ENCODE data around the gene TMA7.

TMA7 gene

DNA sequence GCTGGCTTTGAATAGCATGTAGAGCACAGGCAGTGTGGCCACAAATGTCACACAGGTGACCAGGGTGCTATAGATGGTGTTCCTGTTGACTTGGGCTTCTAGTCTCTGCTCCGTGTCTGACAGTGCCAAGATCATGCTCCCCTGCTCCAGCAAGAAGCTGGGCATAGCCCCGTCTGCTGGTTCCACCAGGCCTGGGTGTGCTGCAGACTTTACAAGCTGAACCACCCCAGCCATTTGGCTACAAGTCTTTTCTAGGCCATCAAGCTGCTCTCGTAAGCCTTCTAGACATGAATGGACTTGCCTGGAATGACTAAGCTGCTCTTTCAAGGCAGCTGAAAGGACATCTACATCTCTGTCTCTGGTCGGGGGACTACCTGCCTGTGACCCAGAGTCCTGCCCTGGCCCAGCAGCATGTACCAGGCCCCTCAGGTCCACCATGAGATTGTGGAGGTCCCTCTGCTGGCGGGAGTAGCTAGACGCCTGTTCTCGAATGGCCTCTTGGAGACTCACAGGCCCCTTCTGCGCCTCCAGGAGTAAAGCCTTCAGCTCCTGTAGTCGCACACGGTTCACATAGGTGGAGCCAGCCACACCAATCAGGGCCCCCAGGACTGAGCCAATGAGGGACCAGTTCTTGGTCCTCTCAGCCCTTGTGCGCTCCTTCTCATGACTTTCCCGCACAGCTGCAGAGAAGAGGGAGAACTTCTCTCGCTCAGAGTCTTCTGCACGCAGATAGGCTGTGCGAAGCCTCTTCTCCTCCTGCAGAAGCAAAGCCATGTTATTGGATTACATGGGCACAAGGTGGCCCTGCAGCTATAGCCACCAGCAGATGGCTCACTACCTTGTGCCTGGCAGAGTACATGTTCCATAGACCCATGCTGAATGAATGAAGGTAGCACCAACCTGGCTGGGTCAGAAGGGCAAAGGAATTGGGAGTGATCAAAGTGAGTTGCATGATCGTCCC lies 7.4 kb upstream of the TMA7 start:
- in situ Hi-C loops (cut with MboI; ENCODE audit: low pct_unique_long_range_greater_than_20kb, low sequenced_read_pairs): no loop called here

DNA sequence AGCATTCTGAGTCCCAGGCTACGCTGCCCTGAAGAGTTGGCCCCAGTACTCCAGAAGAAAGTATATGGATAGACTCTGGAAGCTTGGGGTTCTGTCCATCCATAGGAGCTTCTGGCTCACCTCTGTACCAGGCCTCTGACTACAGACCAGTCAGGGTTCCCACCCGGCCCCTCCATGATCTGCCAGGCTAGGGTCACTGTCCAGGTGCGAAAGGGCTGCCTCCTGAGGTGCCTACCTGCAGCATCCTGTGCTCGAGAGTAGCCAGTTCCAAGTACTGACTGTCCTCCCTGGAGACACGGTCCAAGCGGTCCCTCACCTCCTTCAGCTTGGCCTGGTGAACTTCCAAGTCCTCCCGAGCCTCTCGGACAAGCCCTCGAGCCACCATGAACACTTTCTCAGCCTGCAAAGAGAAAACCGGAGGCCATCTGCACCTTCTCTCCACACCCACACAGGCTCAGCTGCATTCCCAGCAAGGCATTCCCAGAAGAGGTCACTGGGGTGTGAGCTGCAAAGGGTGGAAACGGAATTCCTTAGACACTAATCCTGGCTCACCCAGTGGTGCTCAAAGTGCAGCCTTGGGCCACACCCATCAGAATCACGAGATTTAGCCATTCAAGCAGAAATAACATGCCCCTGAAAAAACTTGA lies 6.5 kb upstream of the TMA7 start:
- DNase-seq: no peak

More for the DNA sequence above, 7.4 kb upstream of the TMA7 start:
- DNase-seq: peak; percentile 20

DNA sequence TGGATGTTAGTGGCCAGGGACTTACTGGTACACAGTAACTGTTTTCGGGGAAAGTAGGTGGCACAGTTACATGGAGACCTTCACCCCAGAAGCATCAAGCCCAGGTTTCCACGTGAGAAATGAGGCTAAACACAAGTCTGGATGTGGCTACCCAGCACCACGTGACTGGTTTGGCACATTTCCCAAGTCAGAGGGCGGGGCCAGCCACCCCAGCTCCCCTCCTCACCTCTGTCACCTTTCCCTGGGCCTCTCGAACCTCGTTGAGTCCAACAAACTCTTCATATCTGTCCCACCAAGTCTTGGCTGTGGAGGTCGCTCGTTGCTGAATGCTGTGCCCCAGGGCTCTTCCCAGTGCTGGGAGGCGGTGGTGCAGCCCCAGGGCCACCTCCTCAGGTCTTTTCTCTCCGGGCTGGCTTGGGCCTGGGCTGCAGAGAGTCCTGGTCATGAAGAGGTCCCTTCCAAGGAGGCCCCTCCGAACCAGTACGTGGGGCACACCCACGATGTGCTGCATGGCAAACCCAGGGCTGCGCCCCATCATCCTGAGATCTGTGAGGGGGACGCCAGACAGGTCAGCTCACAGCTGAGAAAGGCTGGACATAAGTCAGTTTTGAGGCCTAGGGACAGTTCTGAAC lies 5.3 kb upstream of the TMA7 start:
- in situ Hi-C loops (cut with MboI; ENCODE audit: low pct_unique_long_range_greater_than_20kb, low sequenced_read_pairs): no loop called here
- DNase-seq: no peak

More for the DNA sequence above, 6.5 kb upstream of the TMA7 start:
- in situ Hi-C loops (cut with MboI; ENCODE audit: low pct_unique_long_range_greater_than_20kb, low sequenced_read_pairs): no loop called here

DNA sequence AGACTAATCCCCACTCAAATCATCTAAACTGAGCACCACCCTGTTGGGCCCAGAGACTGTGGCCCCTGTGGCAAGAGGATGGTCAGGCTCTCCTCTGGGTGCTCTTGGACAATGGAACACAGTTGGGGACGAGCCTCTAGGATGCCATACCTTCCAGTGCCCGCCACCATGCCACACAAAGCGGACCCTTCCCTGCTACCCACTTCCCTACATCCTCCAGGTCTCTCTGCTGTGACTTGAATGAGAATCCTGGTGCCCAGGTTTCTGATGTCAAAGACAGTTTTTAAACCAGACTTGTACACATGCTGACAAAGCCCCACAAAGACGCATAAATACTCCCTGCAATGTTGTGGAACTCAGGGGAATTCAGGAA lies 4.8 kb upstream of the TMA7 start:
- in situ Hi-C loops (cut with MboI; ENCODE audit: low pct_unique_long_range_greater_than_20kb, low sequenced_read_pairs): no loop called here
- DNase-seq: no peak

DNA sequence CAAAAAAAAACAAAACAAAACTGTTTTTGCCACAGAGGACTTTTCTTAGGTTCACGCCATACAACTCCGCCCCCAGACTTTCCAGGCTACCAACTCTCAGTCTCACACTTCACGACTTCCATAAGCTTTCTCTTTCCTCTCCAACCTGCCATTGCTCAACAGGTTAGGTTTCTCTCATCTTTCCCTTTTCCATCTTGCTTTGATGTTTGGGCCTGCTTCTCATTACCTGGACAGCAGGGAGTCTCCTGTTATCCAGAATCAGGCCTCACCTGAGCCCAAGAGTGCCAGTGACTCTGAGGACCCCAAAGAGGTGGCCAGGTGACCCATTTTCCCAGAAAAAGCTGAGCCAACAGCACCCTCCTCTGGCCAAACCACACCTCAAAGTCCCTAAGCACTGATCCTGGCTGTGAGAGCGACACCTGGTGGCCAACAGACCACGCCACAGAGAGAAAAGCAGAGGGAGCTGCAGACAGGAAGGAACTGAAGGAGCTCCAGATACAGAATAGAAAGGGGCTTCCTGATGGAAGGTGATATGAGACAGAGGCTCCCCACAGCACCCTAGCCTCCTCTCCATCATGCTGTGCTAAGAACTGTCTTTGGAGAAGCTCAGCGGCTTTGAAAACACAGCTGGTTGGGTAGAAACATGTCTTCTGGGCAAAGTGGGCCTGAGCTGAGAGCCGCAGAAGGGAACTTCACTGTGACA lies 4.1 kb upstream of the TMA7 start:
- DNase-seq: peak; percentile 92
- in situ Hi-C loops (cut with MboI; ENCODE audit: low pct_unique_long_range_greater_than_20kb, low sequenced_read_pairs): no loop called here

DNA sequence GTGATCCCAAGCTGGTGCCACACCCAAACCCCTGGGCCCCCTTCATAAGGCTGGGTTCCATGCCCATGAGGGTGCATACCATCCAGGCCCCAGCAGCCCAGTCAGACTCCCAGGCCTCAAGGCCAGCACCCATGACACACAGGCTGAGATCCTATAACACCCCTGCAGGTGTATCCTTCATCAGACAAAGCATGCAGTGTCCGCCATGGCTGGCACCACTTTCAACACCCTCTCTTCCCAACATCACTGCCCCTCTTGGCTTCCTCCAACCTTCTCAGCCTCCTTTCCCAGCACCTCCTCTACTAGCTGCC lies 3.6 kb upstream of the TMA7 start:
- in situ Hi-C loops (cut with MboI; ENCODE audit: low pct_unique_long_range_greater_than_20kb, low sequenced_read_pairs): no loop called here
- no peak for DNase-seq

DNA sequence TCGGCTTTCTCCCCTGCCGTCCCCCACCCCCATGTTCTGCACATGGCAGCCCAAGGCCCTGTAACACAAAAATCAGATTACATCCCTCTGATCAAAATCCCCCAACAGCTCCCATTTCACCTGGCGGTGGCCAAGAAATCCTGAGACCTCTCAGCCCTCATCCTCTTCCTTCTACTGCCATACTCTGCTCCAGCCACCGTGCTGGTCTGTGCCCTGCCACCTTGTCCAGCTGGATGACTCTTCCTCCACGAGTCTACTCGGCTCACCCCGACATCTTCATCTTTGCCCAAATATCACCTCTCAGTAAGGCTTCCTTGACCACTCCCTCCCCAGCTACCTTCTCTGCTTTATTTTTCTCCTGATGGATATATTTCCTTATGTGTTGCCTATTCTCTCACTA lies 3.2 kb upstream of the TMA7 start:
- in situ Hi-C loops (cut with MboI; ENCODE audit: low pct_unique_long_range_greater_than_20kb, low sequenced_read_pairs): no loop called here
- DNase-seq: no peak

DNA sequence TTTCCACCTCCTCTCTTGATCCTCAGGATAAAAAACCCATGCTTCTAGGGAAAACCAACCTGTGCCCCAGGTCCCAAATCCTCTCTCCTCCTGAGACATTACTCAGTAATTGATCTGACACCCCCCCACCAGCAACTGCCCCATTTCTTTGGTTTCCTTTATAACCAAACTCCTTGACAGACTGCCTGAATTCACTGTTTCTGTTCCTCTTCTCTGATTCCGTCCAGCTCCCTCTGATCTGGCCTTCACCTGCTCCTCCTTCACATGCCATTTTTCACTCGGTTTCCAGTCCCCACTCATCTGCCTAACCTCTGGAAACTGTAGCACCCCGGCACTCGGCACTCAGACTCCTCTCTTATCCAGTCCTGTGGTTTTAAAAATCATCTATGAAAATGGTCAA lies 2.2 kb upstream of the TMA7 start:
- DNase-seq: no peak
- in situ Hi-C loops (cut with MboI; ENCODE audit: low pct_unique_long_range_greater_than_20kb, low sequenced_read_pairs): no loop called here

DNA sequence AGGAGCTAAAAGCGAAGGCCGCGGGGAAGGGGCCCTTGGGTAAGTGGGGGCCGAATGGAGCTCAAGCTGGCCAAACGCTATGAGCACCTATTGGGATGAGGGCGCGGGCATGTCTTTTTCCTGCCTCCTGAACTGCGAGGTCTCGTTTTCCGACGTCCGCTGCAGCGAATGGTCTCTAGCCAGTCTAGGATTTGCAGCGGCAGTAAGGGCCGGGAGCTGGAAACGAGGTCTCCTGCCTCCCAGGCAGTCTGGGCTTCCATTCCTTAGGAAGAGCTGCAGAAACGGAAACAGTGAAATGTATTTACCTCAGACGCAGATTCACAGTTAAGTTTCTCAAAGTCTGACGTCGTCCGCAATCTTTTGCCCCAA lies 517 bp downstream of the TMA7 start:
- DNase-seq: peak; percentile 31
- in situ Hi-C loops (cut with MboI; ENCODE audit: low pct_unique_long_range_greater_than_20kb, low sequenced_read_pairs): no loop called here

DNA sequence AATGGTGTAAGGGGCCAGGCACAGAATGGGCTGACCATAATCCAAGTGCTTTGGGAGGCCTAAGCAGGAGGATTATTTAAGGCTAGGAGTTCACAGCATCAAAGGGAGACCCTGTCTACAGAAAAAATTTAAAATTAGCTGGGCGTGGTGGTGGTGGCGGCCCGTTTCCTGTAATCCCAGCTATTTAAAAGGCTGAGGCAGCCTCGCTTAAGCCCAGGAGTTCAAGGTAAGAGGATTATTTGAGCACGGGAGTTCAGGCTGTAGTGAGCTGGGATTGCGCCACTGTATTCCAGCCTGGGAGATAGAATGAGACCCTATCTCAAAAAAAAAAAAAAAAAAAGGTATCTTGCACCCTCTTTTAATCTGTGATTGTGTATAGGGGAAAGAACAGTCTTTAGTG lies 1.9 kb downstream of the TMA7 start:
- no peak for DNase-seq
- in situ Hi-C loops (cut with MboI; ENCODE audit: low pct_unique_long_range_greater_than_20kb, low sequenced_read_pairs): no loop called here

DNA sequence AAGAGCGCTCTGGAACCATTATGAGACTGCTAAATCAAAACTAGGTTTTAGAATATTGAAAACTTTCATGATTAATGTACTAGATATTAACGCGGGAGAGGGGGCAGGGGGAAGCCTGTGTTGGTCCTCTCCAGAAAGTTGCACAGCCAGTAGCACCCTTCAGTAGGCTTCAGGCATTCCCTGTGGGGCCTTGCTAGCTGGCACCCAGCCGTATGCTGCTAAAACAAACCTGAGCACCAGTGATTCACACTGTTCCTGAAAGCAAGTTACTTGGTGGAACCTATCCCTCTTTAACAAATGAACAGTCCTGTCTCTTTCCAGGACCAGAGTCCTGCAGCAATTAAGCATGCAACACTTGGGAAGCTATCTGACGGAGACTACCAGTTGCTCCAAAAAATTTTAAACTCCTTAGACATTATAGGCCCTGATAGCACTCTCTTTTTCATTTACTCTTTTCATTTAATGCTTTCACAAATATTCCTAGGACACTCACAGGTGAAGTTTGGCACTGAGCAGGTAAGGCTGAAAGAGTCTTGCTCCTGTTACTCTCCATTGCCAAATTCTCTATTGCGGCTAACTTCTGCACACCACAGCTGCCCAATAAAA lies 5.3 kb downstream of the TMA7 start:
- in situ Hi-C loops (cut with MboI; ENCODE audit: low pct_unique_long_range_greater_than_20kb, low sequenced_read_pairs): no loop called here
- DNase-seq: no peak

DNA sequence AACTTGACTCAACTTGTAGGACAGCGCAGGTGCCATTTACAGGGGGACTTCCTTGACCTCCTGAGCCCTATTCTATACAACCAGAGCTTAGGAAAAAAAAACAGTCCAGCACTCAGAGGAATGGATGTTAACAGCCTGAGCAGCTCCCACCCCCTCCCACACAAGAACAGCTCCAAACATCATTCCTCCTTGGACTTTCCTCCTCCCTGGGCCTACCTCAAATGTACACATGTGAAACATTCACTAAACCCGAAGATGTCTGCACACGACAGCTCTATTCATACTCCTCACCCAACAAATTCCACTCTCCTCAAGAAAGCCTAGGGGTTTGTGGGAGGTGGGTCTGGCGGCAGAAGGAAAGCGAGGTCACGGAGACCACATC lies 6.0 kb downstream of the TMA7 start:
- in situ Hi-C loops (cut with MboI; ENCODE audit: low pct_unique_long_range_greater_than_20kb, low sequenced_read_pairs): no loop called here
- DNase-seq: no peak

DNA sequence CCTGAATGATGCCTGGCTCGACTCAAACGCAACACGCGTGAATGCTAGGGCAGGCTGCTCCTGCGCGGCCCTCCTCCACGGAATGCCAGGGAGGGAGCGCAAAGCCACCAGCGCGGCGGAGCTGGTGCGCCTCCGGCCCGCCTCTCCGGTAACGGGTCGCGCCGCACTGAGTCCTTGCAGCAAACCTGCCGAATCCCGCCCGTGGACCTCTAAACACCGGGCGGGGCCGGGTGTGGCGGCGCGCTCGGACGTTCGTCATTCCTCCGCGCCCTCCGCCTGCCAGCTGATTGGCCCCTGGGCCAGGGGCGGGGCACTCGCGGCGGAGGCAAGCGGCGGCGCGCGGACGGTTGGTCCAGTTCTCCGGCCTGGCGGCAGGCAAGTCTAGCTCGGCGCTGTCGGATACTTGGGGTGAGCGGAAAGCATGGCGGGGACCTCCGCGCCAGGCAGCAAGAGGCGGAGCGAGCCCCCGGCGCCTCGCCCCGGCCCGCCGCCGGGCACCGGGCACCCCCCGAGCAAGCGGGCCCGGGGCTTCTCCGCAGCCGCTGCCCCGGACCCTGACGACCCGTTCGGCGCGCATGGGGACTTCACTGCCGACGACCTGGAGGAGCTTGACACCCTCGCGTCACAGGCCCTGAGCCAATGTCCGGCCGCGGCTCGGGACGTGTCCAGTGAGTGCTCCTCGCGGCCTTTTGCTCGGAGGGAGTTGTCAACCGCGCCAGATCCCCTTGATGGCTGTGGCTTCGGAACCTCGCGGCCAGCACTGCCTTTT lies 6.6 kb downstream of the TMA7 start, which contains the start of gene ATRIP:
TSS of gene ATRIP (plus strand) at position 313 of the 769 bp plus-strand sequence. CDS start at position 422, 109 bp downstream.
- peak; percentile 86 for DNase-seq
- in situ Hi-C loops (cut with MboI; ENCODE audit: low pct_unique_long_range_greater_than_20kb, low sequenced_read_pairs): no loop called here

DNA sequence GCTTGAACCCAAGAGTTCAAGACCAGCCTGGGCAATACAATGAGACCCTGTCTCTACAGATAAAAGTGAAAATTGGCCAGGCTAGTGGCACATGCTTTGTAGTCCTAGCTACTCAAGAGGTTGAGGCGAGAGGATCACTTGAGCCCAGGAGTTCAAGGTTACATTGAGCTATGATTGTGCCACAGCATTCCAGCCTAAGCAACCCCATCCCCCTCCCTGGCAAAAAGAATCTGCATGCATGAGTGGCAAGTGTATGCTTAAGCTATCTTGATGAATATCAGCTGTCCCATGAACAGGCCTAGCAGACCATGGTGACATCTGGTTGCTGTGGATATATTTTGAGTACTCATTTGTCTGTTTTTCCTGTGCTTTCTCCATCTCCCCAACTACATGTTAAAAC lies 11.2 kb downstream of the TMA7 start:
- no peak for DNase-seq
- in situ Hi-C loops (cut with MboI; ENCODE audit: low pct_unique_long_range_greater_than_20kb, low sequenced_read_pairs): no loop called here

DNA sequence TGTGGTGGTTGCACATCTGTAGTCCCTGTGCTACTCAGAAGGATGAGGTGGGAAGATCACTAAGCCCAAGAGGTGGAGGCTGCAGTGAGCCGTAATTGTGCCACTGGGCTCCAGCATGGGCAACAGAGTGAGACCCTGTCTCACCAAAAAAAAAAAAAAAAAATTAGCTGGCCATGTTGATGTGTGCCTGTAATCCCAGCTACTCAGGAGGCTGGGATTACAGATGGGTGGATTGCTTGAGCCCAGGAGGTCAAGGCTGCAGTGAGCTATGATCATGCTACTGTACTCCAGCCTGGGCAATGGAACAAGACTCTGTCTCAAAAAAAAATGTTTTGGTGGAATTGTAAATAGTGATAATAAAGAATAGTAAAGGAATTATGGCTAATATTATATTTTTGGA lies 16.4 kb downstream of the TMA7 start:
- no peak for DNase-seq
- in situ Hi-C loops (cut with MboI; ENCODE audit: low pct_unique_long_range_greater_than_20kb, low sequenced_read_pairs): no loop called here

DNA sequence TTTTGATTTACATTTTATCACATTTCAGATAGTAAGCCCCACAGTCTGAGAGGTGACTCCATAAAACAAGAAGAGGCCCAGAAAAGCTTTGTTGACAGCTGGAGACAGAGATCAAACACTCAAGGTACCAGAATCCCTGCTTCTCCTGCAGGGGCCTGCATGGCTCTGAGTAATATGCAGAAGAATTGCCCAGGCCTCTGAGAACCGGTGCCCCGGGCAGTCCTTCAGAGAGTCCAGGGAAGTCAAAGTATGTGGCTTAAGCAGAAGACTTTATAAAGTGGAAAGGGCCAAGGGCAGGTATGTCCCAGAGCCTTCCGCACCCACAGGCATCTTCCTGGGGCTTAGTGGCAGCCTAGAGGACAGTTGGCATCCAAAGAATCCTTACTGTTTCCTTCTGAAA lies 19.3 kb downstream of the TMA7 start:
- in situ Hi-C loops (cut with MboI; ENCODE audit: low pct_unique_long_range_greater_than_20kb, low sequenced_read_pairs): no loop called here
- no peak for DNase-seq

DNA sequence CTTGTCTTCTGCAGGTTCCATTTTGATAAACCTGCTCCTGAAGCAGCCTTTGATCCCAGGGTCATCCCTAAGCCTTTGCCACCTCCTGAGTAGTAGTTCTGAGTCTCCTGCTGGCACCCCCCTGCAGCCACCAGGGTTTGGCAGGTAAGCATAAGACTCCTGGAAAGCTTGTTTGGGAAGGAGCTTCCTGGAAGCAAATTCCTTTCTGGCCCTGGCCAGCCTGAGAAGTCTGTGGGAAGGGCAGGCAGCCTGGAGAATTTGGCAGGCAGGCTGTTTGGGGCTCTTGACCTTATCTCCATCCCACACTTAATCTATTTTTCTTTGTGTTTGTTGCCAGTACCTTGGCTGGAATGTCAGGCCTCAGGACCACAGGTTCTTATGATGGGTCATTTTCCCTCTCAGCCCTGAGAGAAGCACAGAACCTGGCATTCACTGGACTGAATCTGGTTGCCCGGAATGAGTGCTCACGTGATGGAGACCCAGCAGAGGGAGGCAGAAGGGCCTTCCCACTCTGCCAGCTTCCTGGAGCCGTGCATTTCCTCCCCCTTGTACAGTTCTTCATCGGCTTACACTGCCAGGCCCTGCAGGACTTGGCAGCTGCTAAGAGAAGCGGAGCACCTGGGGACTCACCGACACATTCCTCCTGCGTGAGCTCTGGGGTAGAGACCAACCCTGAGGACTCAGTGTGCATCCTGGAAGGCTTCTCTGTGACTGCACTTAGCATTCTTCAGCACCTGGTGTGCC lies 19.9 kb downstream of the TMA7 start:
- in situ Hi-C loops (cut with MboI; ENCODE audit: low pct_unique_long_range_greater_than_20kb, low sequenced_read_pairs): no loop called here
- DNase-seq: no peak

DNA sequence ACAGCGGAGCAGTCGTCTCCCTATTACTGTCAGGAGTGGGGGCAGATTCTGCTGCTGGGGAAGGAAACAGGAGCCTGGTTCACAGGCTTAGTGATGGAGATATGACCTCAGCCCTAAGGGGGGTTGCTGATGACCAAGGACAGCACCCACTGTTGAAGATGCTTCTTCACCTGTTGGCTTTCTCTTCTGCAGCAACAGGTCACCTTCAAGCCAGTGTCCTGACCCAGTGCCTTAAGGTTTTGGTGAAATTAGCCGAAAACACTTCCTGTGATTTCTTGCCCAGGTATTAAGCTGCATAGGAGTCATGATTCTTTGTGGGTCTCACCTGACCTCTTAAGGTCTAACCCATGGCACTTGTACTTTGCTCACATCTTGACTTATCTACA lies 20.5 kb downstream of the TMA7 start:
- in situ Hi-C loops (cut with MboI; ENCODE audit: low pct_unique_long_range_greater_than_20kb, low sequenced_read_pairs): no loop called here
- DNase-seq: no peak

All from KBM-7 (cell line).